ENCODE measurements around the gene ITGB7.
"Not testable (repeated sequence)": the region's sequence is repeated elsewhere in the genome, so short reads cannot be mapped to it uniquely, and the experiment has no call there.

The ITGB7 gene

GRCh38 chr12:53217051-53217930, 10.2 kb upstream of the ITGB7 start:
- no peak for DNase-seq

GRCh38 chr12:53215497-53215896, 8.4 kb upstream of the ITGB7 start:
- no peak for DNase-seq

GRCh38 chr12:53214687-53215455, 7.8 kb upstream of the ITGB7 start:
- DNase-seq = no peak

DNA sequence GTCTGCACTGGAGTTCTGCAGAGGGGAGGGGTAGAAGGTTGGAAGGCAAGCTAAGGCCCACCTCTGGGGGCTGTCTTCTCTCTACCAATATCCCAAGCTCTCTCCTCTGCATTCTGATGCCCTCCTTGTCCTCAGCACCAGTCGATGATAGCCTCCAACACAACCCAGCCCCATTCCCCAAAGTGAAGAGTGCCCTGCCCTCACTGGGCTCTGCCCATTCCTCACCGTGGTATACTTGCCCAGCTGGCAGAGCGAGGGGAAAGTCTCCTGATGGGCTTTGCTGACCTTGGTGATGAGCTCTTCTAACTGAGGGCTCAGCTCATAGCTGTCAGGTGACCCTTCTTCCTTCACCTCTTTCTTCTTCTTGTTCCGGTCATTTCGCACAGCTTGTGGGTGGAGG, 7.2 kb upstream of the ITGB7 start:
- DNase-seq = no peak

DNA sequence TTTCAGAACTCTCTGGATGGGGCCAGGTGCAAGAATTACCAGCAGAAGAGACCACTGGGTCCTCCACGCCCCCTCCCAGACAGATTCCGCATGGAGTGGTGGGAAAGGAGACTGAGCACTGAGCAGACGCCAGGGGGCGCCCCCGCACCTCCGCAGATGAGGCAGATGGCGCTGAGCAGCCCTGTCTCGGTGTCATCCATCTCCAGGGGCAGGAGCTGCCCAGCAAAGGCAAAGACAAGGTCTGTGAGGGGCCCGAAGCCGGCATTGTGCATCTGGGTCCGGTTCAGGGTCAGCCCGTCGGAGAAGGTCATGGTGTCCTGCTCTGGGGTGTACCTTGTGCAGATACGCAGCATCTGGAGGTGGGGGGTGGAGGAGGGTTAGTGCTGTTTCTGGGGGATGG, 6.3 kb upstream of the ITGB7 start:
- peak; percentile 74 for DNase-seq

DNA sequence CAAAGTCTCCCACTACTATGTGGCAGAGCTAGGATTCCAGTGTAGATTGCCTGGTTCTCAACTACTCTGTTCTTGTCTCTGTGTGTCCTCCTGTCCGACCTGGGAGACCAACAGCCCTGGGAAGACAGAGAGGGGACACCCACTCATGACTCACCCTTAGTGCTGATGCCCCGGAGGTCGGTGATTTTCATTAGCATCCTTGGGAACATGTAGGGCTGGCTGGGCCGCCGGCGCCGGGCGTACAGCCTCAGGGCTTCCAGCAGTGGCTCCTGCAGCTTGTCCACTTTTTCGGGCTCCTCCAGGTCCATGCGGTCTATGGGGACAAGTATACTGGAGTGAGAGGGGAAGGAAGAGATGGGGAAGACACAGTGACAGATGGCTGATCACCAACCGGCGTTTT, 5.9 kb upstream of the ITGB7 start:
- DNase-seq = no peak

DNA sequence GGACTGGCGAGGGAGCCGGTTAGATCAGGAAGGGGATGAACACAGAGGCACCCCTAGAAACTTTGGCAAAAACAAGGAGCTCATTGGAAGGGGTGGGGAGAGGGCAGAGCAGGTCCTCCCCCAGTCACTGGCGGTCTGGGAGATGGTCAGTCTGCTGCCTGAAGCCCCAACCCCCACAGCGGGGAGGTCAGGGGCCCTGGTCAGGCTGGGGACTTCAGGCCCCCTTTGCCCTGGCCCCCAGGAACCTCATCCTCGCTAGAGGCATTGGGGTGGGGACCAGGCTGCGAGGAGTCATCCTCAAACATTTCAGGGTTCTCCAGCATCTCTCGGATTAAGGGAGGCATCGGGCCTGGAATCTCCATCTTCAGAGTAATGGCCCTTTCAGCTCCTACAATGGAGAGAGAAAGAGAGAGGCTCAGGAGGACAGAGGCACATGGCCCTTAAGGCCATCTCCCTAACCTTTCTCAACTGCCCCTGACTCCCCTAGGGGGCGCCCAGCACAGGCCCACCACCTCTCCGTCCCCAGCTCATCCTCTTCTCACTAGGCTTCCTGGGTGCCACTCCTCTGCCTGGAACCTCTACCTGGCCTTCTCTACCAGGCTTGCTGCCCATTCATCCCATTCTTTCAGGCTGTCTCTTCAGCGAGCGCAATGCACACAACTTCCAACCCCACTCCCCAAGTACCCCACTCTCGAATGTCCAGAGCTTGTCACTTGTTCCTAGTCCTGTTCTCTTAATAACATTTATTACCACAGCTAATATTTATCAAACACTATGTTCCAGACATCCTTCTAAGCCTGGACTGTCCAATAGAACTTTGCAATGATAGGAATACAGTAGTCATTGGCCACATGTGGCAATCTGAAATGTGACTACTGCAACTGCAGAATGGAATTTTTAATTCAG, 4.7 kb upstream of the ITGB7 start:
- DNase-seq = no peak

GRCh38 chr12:53210843-53211242, 3.8 kb upstream of the ITGB7 start:
- DNase-seq = no peak

GRCh38 chr12:53208877-53209463, 1.9 kb upstream of the ITGB7 start:
- DNase-seq = peak; percentile 35

DNA sequence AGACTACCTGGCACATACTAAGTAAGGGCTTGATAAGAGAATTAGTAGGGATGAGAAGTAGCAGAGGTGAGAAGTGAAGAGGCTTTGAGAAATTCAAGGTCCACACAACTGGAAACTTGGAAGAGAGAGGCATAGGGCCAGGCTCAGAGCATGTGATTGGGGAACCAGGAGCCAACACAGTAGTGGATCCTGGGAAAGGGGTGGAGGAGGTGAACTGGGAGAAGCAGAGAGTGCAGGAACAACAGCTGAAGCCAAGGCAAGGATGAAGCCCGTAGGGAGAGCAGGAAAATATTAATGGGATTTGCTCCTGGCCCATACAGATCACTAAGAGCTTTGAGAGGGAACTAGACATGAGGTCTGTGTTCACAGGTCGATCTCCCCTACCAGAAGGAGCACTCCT, 1.4 kb upstream of the ITGB7 start:
- DNase-seq = no peak

DNA sequence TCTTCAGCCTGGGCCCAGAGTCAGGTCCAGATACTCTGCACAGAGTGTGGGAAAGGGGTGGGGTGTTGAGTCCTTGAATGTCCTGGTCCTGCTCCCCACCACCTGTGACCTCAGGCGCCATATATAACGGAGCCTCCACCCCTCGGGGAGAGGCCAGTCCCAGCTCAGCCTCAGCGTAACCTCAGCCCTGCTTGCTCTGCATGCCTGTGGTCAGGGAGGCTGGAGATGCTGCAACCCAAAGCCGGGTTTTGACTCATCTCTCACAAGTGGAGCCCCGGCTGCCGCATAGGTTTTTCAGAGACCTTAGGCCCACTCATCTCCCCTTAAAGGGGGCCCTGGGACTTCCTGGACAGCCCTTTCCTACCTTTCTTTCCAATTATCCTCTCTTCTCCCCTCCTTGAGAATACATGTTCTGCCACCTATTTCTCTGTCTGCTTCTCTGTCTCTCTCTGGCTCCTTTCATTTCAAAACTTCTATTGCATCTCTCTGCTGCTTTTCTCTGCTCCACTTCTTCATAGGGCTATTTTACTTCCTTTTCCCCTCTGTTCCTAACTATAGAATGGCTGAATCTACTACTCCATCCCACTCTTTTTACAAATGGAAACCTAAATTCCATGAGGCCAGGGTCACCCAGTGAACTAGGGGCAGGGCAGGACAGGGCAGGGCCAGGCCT, 1.2 kb downstream of the ITGB7 start:
- peak; percentile 70 for DNase-seq

- DNase-seq = no peak
Measured at GRCh38 chr12:53204351-53204750, 2.7 kb downstream of the ITGB7 start.

DNA sequence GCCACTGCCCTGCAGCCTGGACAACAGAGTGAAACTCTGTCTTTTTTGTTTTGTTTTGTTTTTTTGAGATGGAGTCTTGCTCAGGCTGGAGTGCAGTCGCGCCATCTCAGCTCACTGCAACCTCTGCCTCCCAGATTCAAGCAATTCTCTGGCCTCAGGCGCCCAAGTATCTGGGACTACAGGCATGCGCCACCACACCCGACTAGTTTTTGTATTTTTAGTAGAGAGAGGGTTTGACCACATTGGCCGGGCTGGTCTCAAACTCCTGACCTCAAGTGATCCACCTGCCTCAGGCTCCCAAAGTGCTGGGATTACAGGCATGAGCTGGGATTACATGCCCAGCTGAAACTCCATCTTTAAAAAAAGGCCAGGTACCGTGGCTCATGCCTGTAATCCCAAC, 4.7 kb downstream of the ITGB7 start:
- not testable (repeated sequence) for DNase-seq

DNA sequence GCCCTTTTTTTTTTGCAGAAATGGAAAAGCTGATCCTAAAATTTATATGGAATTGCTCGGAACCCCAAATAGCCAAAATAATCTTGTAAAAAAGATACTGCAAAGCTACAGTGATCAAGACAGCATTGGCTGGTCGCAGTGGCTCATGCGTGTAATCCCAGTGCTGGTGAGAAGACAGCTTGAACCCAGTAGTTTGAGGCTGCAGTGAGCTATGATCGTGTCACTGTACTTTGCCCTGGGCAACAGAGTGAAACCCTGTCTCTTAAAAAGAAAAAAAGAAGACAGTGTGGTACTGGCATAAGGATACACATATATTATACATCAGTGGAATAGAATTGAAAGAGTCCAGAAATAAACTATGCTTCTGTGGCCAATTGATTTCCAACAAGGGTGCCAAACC, 5.4 kb downstream of the ITGB7 start:
- DNase-seq = no peak

DNA sequence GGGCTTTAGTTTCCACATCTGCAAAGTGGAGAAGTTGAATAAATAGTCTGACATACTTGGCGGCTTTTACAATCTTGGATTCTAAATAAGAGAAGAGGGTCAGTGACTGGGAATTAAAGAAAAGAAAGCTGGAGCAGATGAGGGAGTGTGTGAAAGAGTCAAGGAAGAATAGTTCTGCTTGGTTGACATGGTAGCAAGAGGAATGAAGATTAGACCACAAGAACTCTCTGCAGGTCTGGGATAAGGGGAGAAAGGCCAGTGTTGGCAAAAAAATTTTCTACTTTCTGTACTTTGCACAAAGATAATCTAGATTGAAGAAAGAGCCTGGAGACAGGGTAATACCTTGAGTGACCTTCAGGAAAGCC, 5.9 kb downstream of the ITGB7 start:
- DNase-seq = no peak

- no peak for DNase-seq
Measured at GRCh38 chr12:53200458-53201176, 6.4 kb downstream of the ITGB7 start.

DNA sequence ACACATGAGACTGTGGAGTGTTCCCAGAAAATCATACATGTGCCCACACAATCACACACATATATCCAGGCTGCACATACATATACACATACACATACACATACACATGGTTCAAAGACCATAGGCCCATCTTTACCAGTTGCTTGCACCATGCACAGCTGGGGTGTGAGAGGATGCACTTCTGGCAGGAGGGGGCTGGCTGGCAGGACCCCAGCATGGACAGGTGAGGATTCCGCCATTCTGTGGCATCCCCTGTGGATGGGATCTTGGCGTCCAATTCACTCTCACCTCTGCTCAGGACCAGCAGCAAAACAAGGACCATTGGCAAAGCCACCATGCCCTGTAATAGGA, 7.0 kb downstream of the ITGB7 start:
- DNase-seq = no peak

GRCh38 chr12:53199700-53200099, 7.4 kb downstream of the ITGB7 start:
- DNase-seq = no peak

DNA sequence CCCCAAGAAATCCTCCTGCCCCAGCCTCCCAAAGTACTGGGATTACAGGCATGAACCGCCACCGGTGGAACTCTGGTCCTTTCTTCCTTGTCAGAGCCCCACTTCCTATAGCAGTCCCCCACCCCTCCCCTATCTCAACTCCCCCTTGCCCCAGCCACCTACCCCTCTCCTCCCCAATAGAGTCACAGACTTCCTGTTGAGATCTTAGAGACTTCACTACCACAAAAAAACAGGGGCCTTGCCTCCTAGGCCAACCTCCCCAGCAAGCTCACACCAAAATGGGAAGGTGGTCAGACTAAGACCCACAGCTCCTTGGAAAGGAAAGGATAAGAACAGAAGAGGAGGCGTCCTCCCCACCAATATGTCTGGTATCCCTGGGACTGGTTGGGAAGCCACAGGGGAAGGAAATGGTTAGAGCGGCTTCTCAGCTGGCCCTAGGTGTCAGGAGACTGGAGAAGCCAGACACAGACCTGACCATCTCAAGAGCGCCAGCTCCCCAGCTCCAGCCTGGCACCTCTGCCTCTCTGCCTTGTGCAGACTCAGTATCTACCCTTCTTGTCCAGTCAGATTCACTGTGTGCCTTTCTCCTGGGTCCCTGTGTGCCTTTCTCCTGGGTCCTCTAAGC, 8.5 kb downstream of the ITGB7 start:
- no peak for DNase-seq

GRCh38 chr12:53197011-53197640, 9.9 kb downstream of the ITGB7 start:
- no peak for DNase-seq

- no peak for DNase-seq
Measured at GRCh38 chr12:53196486-53196885, 10.6 kb downstream of the ITGB7 start.

Measured in NK-92 treated with Interleukin-12 subunit alpha and Interleukin-12 subunit beta, amount 100 ng/mL, for 24 hours (cell line).